ENCODE results near the gene TMEM144.

DNA sequence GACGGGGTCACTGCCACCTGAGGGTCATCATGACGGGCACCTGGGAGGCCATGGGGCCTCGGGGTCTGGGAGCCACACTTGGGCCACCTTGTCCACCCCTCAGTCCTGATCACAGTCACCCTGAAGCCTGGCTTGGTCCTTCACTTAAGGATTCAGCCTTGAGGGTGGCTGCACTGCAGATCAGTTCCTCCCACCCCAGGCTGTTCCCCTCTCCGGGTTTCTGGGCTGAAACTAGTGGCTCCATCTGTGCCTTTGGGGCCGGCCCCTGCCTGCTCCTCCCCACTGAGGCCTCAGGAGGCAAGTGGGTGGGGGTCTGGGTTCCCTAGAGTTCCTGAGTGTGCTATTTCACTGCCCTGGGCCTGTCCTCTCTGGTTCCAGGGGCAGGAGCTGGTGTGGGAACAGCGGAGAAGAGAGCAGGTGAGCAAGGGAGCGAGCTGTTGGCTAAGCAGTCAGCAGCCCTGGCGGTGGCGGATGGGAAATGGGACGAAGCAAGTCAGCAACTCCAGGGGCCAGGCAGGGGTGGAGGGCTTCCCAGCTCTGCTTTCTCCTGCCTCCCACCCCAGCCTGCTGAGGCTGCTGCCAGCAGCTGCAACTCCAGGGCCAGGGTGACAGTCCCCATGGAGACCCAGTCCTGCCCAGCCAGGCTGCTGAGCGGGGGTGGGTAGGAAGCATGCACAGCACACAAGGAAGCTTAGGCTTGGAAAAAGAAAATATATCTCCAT is 81.2 kb downstream of the TMEM144 start:
- TF ChIP-seq SUZ12 (IDR thresholded peaks at IDR 0.05; ENCODE audit: extremely low read depth, insufficient read depth, insufficient read length) (no peak), ZNF274 (IDR thresholded peaks at IDR 0.05; ENCODE audit: low read depth, low read length) (no peak)

Measured in NT2/D1 (cell line).